Caco-2 (cell line): ENCODE data around the gene SH3GL1. TPM values are rescaled to one million over a fixed set of nuclear protein-coding genes. Genes with fewer than 3 reads are reported as not detected.

Experiments
- BruUV-seq: library from RNA; stranded (reverse); fragments of 400-500 nt; replicated peaks from 2 replicates; lab custom pipeline; 2021; lab: Mats Ljungman, UMichigan
- CTCF ChIA-PET: fragments of 300-600 bp; sonication (Branson Sonifier 250); formaldehyde crosslinking; loops from one replicate; lab custom pipeline; 2022; ENCODE audit warnings: antibody characterized with exemption; lab: Charles Lee
- POLR2A ChIA-PET: fragments of 300-600 bp; sonication (Branson Sonifier 250); formaldehyde crosslinking; loops from one replicate; lab custom pipeline; 2022; ENCODE audit warnings: antibody characterized with exemption; lab: Charles Lee
- DNase-seq, 2 experiments: peaks; one replicate each; pipeline versions ENCODE4 v3.0.0 to v3.0.0-alpha.2; 2020 to 2022
- H3K27me3 ChIP-seq: replicated peaks from 2 replicates; pipeline ENCODE4 v1.6.0; 2011; ENCODE audit warnings: low read length; ENCODE audit not compliant: control insufficient read depth, insufficient read depth
- H3K36me3 ChIP-seq: 2 replicates; pipeline ENCODE4 v1.5.1; 2011; ENCODE audit warnings: low read length; ENCODE audit not compliant: control insufficient read depth, insufficient read depth
- H3K4me1 ChIP-seq: fragments of 250-450 bp; sonication (Bioruptor Pico); 2 replicates; pipeline ENCODE4 v1.5.1; 2020; ENCODE audit warnings: mild to moderate bottlenecking
- H3K4me3 ChIP-seq: 2 replicates; pipeline ENCODE4 v1.5.1; 2011; ENCODE audit warnings: low read depth, mild to moderate bottlenecking, control low read depth, low read length
- H3K9me3 ChIP-seq: fragments of 250-450 bp; sonication (Bioruptor Pico); 2 replicates; pipeline ENCODE4 v1.5.1; 2020; ENCODE audit warnings: mild to moderate bottlenecking, moderate library complexity
- H3K27ac Mint-ChIP-seq: one replicate; pipeline ENCODE4 v1.8.0; 2022; ENCODE audit warnings: mixed read lengths; ENCODE audit not compliant: unreplicated experiment
- H3K27me3 Mint-ChIP-seq: one replicate; pipeline ENCODE4 v1.8.0; 2022; ENCODE audit warnings: mixed read lengths; ENCODE audit not compliant: insufficient read depth, unreplicated experiment
- H3K36me3 Mint-ChIP-seq: one replicate; pipeline ENCODE4 v1.8.0; 2022; ENCODE audit warnings: mild to moderate bottlenecking, mixed read lengths; ENCODE audit not compliant: insufficient read depth, unreplicated experiment
- H3K4me1 Mint-ChIP-seq: one replicate; pipeline ENCODE4 v1.8.0; 2022; ENCODE audit warnings: low read depth, mixed read lengths; ENCODE audit not compliant: unreplicated experiment
- H3K4me3 Mint-ChIP-seq: one replicate; pipeline ENCODE4 v1.8.0; 2022; ENCODE audit warnings: mild to moderate bottlenecking, moderate library complexity, mixed read lengths; ENCODE audit not compliant: unreplicated experiment
- H3K9me3 Mint-ChIP-seq: one replicate; pipeline ENCODE4 v1.8.0; 2022; ENCODE audit warnings: mixed read lengths; ENCODE audit not compliant: unreplicated experiment
- CTCF ChIP-seq, 2 experiments: fragments of 200-600 bp in 1 of 2; IDR thresholded peaks; 1 replicate in 1 of 2; 2 replicates in 1 of 2; pipeline versions ENCODE4 v1.5.1 to v1.8.0; 2011 to 2022; ENCODE audit warnings: antibody characterized with exemption in 1 of 2, control low read depth in 1 of 2, inconsistent platforms in 1 of 2, low read depth in 1 of 2, low read length in 1 of 2, mild to moderate bottlenecking in 1 of 2, moderate library complexity in 1 of 2; ENCODE audit not compliant: insufficient read depth in 1 of 2, severe bottlenecking in 1 of 2, unreplicated experiment in 1 of 2
- intact Hi-C: fragments of 100-400 bp; cut with micrococcal nuclease; formaldehyde crosslinking; loops from one replicate; pipeline ENCODE4 v1.10.0; 2022; ENCODE audit not compliant: unreplicated experiment
- total RNA-seq: library from RNA; stranded (reverse); gene quantifications from 2 replicates; pipeline ENCODE4 v1.2.3, GENCODE V29; 2022

Gene SH3GL1
- total RNA-seq, 1 experiment from 2014 or later: 91.3 TPM

GRCh38 chr19:4347521-4347920 lies 52.8 kb downstream of the SH3GL1 start:
- CTCF ChIA-PET: interaction anchor here (0.6 kb wide), 1 partner anchor 24 kb away, joined by 4 read pairs; no protein-coding TSS in a partner anchor
- POLR2A ChIA-PET: no interaction called here
- BruUV-seq: no TSS peak

GRCh38 chr19:4346020-4346383 lies 54.3 kb downstream of the SH3GL1 start:
- Mint-ChIP-seq H3K9me3 (no peaks in the 10 kb centered on the region), H3K36me3 (peaks cover 29% of the 10 kb centered on the region), H3K27ac (no peak overlapping the region), H3K4me1 (peaks cover 6% of the 10 kb centered on the region), H3K27me3 (no peaks in the 10 kb centered on the region), H3K4me3 (no peak overlapping the region)
- no TSS peak for BruUV-seq
- Histone ChIP-seq H3K9me3 (no peaks in the 10 kb centered on the region), H3K4me1 (peaks cover 16% of the 10 kb centered on the region), H3K27me3 (no peaks in the 10 kb centered on the region), H3K4me3 (no peak overlapping the region), H3K36me3 (no peaks in the 10 kb centered on the region; the same call in 1 of the 2 replicates)
- ChIA-PET CTCF (interaction anchor here (0.5 kb wide), 1 partner anchor 41 kb away, joined by 3 read pairs; the partner anchor contains the start of gene FSD1), POLR2A (no interaction called here)
- intact Hi-C loops: no loop called here
- TF ChIP-seq CTCF (IDR thresholded peaks at IDR 0.05; ENCODE audit: insufficient read depth in 1 of 2, low read depth in 1 of 2, low read length in 1 of 2, severe bottlenecking in 1 of 2, unreplicated experiment in 1 of 2): no peak
- DNase-seq: no peak

More at GRCh38 chr19:4347521-4347920, 52.8 kb downstream of the SH3GL1 start:
- no peak overlapping the region for H3K27ac Mint-ChIP-seq
- Histone ChIP-seq H3K36me3 (no peaks in the 10 kb centered on the region; the same call in 1 of the 2 replicates), H3K4me3 (no peak overlapping the region), H3K27me3 (no peaks in the 10 kb centered on the region), H3K4me1 (peaks cover 5% of the 10 kb centered on the region), H3K9me3 (no peaks in the 10 kb centered on the region)
- H3K27me3 Mint-ChIP-seq: no peaks in the 10 kb centered on the region
- H3K36me3 Mint-ChIP-seq: peaks cover 28% of the 10 kb centered on the region
- no peak overlapping the region for H3K4me3 Mint-ChIP-seq
- intact Hi-C loops: no loop called here
- H3K9me3 Mint-ChIP-seq: no peaks in the 10 kb centered on the region
- H3K4me1 Mint-ChIP-seq: no peaks in the 10 kb centered on the region
- no peak for TF ChIP-seq CTCF (IDR thresholded peaks at IDR 0.05; ENCODE audit: insufficient read depth in 1 of 2, low read depth in 1 of 2, low read length in 1 of 2, severe bottlenecking in 1 of 2, unreplicated experiment in 1 of 2)
- DNase-seq: no peak

GRCh38 chr19:4345342-4346019 lies 54.9 kb downstream of the SH3GL1 start:
- no peaks in the 10 kb centered on the region for H3K9me3 ChIP-seq
- POLR2A ChIA-PET: no interaction called here
- BruUV-seq: TSS peak; percentile 33
- no peak overlapping the region for H3K27ac Mint-ChIP-seq
- no peak overlapping the region for H3K4me3 Mint-ChIP-seq
- CTCF ChIA-PET: interaction anchor here (0.5 kb wide), 1 partner anchor 41 kb away, joined by 3 read pairs; the partner anchor contains the start of gene FSD1
- no peak overlapping the region for H3K4me3 ChIP-seq
- intact Hi-C loops: no loop called here
- peaks cover 29% of the 10 kb centered on the region for H3K36me3 Mint-ChIP-seq
- TF ChIP-seq CTCF (IDR thresholded peaks at IDR 0.05; ENCODE audit: insufficient read depth in 1 of 2, low read depth in 1 of 2, low read length in 1 of 2, severe bottlenecking in 1 of 2, unreplicated experiment in 1 of 2): no peak
- peaks cover 16% of the 10 kb centered on the region for H3K4me1 ChIP-seq
- peaks cover 6% of the 10 kb centered on the region for H3K4me1 Mint-ChIP-seq
- DNase-seq: no peak
- no peaks in the 10 kb centered on the region for H3K27me3 ChIP-seq
- H3K27me3 Mint-ChIP-seq: no peaks in the 10 kb centered on the region
- H3K36me3 ChIP-seq: no peaks in the 10 kb centered on the region; the same call in 1 of the 2 replicates
- no peaks in the 10 kb centered on the region for H3K9me3 Mint-ChIP-seq
